ENCODE data around the gene CFAP46.

Gene CFAP46

GRCh38 chr10:132777441-132777840 lies 164.9 kb downstream of the CFAP46 start:
- no peak for TF ChIP-seq REST (IDR thresholded peaks at IDR 0.05; ENCODE audit: insufficient read depth in 1 of 2, low read depth in 2 of 2, low read length in 2 of 2)
- TF ChIP-seq TAF1 (IDR thresholded peaks at IDR 0.05; ENCODE audit: borderline replicate concordance, insufficient read depth, low read length) = no peak
- TF ChIP-seq SIN3A (IDR thresholded peaks at IDR 0.05; ENCODE audit: borderline replicate concordance, insufficient read depth, low read length) = no peak
- TF ChIP-seq POLR2AphosphoS5 (IDR thresholded peaks at IDR 0.05; ENCODE audit: low read depth, low read length) = no peak
- no peak for TF ChIP-seq FOXP2 (optimal IDR thresholded peaks at IDR 0.05; ENCODE audit: borderline replicate concordance, extremely low read depth, extremely low read length, insufficient read depth)

- TF ChIP-seq POLR2AphosphoS5 (IDR thresholded peaks at IDR 0.05; ENCODE audit: low read depth, low read length) = no peak
- TF ChIP-seq FOXP2 (optimal IDR thresholded peaks at IDR 0.05; ENCODE audit: borderline replicate concordance, extremely low read depth, extremely low read length, insufficient read depth) = no peak
- no peak for TF ChIP-seq TAF1 (IDR thresholded peaks at IDR 0.05; ENCODE audit: borderline replicate concordance, insufficient read depth, low read length)
- TF ChIP-seq REST (IDR thresholded peaks at IDR 0.05; ENCODE audit: insufficient read depth in 1 of 2, low read depth in 2 of 2, low read length in 2 of 2) = no peak
These were observed 165.5 kb downstream of the CFAP46 start for GRCh38 chr10:132776821-132777220.

- no peak for TF ChIP-seq SIN3A (IDR thresholded peaks at IDR 0.05; ENCODE audit: borderline replicate concordance, insufficient read depth, low read length)
These were observed 166.2 kb downstream of the CFAP46 start for GRCh38 chr10:132776186-132776585.

- no peak for TF ChIP-seq TAF1 (IDR thresholded peaks at IDR 0.05; ENCODE audit: borderline replicate concordance, insufficient read depth, low read length)
- TF ChIP-seq SIN3A (IDR thresholded peaks at IDR 0.05; ENCODE audit: borderline replicate concordance, insufficient read depth, low read length) = no peak
- no peak for TF ChIP-seq POLR2AphosphoS5 (IDR thresholded peaks at IDR 0.05; ENCODE audit: low read depth, low read length)
- TF ChIP-seq FOXP2 (optimal IDR thresholded peaks at IDR 0.05; ENCODE audit: borderline replicate concordance, extremely low read depth, extremely low read length, insufficient read depth) = no peak
- TF ChIP-seq REST (IDR thresholded peaks at IDR 0.05; ENCODE audit: insufficient read depth in 1 of 2, low read depth in 2 of 2, low read length in 2 of 2) = no peak
These were observed 167.2 kb downstream of the CFAP46 start for GRCh38 chr10:132774902-132775863.

- no peak for TF ChIP-seq FOXP2 (optimal IDR thresholded peaks at IDR 0.05; ENCODE audit: borderline replicate concordance, extremely low read depth, extremely low read length, insufficient read depth)
- TF ChIP-seq SIN3A (IDR thresholded peaks at IDR 0.05; ENCODE audit: borderline replicate concordance, insufficient read depth, low read length) = no peak
- no peak for TF ChIP-seq REST (IDR thresholded peaks at IDR 0.05; ENCODE audit: insufficient read depth in 1 of 2, low read depth in 2 of 2, low read length in 2 of 2)
- no peak for TF ChIP-seq TAF1 (IDR thresholded peaks at IDR 0.05; ENCODE audit: borderline replicate concordance, insufficient read depth, low read length)
- no peak for TF ChIP-seq POLR2AphosphoS5 (IDR thresholded peaks at IDR 0.05; ENCODE audit: low read depth, low read length)
These were observed 168.0 kb downstream of the CFAP46 start for GRCh38 chr10:132774181-132774901.
